HG02870 (cell line): ENCODE measurements around the gene CPNE8.

Source experiments
- ATAC-seq: cut with Tn5 transposase; IDR thresholded peaks from one replicate; pipeline ENCODE4 v1.9.1; 2021; ENCODE audit warnings: mild to moderate bottlenecking, moderate library complexity; ENCODE audit not compliant: unreplicated experiment

The CPNE8 gene

DNA sequence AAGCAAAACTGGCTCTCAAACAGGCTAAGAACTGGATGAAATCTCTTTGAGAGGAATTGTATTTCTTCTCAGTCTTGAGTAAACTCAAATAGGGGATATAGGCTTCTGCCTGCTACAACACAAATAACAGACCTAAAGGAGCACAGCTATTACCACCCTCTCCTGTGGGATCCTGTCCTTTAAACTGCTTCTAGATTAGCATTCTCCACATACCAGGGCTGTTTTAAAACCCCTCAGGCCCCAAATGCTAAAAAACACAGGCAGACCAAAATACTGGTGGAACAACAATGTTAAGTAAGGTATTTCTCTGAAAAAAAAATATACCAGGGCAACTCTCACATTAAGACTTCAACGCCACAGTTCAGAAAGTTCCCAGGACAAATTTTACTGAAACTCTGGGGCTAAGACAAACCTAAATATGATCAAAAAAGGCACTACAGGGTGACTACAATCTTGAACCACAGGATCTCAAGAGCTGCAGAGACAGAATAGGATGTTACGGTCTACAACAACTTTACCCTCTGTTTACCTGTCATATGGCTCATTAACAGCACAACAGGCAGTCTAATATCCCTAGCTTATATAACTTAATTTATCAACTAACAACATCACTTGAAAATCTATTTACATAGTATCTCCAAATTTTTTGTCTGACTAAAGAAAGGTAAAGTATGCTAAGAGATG, 7.2 kb downstream of the CPNE8 start:
- no peak for ATAC-seq

GRCh38 chr12:38895446-38895845, 9.9 kb downstream of the CPNE8 start:
- ATAC-seq = no peak

- no peak for ATAC-seq
Measured at GRCh38 chr12:38892976-38893375, 12.4 kb downstream of the CPNE8 start.

DNA sequence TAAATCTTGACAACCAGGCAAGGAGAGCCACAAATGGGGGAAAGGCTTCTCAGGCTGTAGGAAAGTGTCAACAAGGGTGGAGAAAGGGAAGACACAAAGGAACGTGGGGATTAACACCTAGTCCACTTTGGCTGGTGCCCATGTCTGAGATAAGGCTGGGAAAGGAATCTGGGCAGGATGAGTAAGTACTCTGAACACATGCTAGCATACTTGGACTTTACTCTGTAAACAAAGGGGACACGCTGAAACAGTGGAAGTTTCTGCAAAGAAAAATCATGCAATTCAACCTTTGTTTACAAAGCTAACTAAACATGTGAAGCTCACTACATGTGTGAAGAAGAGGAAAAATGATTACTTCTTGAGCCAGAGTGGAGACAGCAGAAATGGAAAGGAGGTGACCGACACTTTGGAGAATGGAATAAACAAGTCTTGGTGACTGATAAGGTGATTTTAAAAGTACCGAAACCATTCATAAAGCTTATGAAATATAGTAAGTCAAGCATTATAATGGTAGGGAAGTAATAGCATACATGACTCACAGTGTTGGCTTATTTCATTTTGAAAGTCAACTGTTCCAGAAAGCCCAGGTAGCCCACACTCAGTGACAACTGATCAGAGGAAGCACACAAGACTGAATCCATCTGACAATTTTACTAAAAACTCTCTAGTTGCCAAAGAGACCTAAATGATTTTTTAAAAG, 13.2 kb downstream of the CPNE8 start:
- ATAC-seq = no peak

GRCh38 chr12:38890102-38890855, 15.1 kb downstream of the CPNE8 start:
- ATAC-seq = no peak

- no peak for ATAC-seq
Measured at GRCh38 chr12:38889297-38889815, 16.0 kb downstream of the CPNE8 start.

- no peak for ATAC-seq
Measured at GRCh38 chr12:38887770-38888169, 17.6 kb downstream of the CPNE8 start.

DNA sequence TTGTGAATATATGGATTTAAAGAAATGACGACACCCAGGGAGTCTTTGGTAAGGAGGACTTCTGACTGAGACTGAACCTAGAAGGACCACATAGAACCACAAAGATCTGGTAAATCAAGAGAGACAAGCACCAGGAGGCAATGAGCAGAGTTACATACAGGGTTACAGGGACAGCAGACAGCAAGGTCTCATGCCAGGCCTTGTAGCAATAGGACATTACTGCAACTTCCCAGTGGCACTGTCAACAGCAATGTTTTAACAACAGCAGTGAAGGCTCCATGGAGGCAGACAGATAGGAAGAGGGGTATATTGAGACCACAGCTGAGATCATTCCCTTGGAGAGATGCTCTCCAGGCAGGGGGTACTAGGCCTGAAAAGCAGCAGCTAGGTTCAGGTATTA, 18.5 kb downstream of the CPNE8 start:
- ATAC-seq = no peak

GRCh38 chr12:38886064-38886463, 19.3 kb downstream of the CPNE8 start:
- no peak for ATAC-seq

DNA sequence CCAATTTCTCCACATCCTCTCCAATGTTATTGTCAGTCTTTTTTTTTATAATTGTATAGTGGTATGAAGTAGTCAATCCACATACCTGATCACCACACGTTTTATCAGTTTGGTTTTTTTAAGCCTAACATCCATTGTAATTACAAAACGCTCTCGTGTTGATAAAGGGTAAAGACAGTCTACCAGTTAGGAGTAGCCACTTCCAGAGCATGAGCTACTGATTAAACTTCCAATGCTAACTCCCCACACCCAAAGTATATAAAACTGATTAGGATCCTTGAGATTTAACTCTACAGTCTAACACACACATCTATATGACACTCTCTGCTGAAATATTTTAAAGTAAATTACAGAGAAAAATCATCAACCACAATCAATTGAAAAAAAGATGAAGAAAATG, 20.7 kb downstream of the CPNE8 start:
- ATAC-seq = no peak

DNA sequence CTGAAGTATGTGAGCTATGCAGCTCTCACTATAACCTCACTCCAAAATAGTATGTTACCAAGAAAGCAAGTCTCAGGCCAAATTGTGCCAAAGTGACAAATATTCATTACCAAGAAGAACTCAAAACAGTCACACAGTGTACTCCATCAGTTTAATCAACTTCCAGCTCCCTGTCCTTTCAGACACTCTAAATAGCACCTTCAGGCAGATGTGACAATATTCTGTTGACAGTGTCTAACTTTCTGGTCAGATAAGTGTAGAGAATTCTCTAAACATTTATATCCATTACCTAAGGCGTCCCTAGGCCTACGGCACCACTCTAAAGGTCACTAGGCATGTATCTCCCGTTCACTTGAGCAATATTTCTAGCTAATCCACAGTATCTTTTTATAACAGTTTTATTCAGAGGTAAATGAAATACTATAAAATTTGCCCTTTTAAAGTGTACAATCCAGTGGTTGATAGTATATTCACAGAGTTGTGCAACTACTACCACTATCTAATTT, 21.7 kb downstream of the CPNE8 start:
- ATAC-seq = no peak

GRCh38 chr12:38880288-38880687, 25.1 kb downstream of the CPNE8 start:
- ATAC-seq = no peak

DNA sequence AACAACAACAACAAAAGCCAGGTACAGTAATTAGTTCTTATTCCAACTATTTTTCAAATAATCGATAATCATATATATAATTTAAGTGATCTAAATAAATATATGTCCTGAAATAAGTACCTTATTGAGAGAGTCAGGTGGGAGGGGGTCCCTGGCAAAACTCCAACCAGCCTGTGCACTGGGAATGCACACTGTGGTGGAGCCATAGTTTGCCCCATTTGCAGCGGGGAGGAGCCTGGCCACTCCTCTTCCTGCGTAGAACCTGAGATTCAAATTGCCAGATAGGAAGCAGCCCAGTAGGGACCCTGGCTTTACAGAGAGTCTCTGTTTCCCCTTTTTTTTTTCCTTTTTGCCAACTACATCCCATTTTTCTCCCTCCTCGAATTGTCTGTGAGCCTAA, 26.4 kb downstream of the CPNE8 start:
- ATAC-seq = no peak

GRCh38 chr12:38878333-38878705, 27.1 kb downstream of the CPNE8 start:
- ATAC-seq = no peak

GRCh38 chr12:38875586-38876228, 29.7 kb downstream of the CPNE8 start:
- ATAC-seq = no peak

- no peak for ATAC-seq
Measured at GRCh38 chr12:38872561-38872960, 32.8 kb downstream of the CPNE8 start.

DNA sequence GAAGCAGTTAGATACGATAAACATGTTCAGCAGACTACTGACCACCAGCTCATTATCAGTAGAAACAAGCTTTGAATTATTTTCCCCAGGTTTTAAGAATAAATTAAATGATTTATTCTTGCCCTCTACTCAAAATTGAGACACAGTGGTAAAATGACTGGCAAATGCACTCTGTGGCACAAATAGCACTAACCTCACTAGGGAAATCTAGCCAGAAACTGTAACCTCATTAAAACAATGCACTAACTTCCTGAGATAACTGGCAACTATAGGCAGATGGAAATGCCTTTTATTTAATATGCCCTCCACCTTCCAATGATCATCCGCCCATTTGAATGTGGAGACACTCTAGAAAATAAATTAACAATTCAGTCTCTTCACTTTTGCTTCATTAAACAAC, 33.2 kb downstream of the CPNE8 start:
- ATAC-seq = no peak

GRCh38 chr12:38869036-38869435, 36.4 kb downstream of the CPNE8 start:
- ATAC-seq = no peak

DNA sequence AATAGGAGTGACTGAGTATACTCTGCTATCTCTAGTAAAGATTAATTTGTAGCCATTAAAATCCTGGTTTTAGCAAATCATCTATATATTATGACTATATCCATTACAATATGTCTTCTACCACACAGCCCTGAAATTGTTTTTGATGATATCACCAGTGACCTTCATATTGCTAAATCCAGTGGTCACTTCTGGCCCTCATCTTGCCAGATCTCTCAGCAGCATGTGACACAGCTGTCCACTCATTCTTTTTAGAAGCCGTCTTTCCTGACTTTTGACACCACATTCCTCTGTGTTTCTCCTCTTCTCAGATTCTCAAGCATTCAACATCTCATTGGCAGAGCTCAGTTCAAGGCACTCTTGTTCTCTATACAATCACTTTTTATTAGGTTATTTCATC, 54.9 kb downstream of the CPNE8 start:
- no peak for ATAC-seq

GRCh38 chr12:38847247-38847646, 58.1 kb downstream of the CPNE8 start:
- ATAC-seq = no peak

DNA sequence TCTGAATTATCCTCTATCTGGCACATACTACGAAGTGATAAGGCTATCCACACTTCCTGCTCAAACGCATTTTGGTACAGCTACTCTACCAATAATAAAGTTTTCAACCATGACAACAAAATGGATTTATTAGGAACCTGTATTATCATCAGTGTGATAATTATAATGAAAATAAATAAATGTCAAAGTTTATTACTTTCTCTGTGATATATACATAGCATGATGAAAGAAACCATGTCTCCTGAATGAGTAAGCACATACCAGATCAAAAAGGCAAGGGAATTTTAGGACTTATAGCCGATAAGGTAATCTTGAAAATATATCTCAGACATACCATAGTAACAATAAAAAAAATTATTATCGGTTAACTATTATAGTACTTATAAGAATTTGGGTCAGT, 61.1 kb downstream of the CPNE8 start:
- no peak for ATAC-seq
